GM18951 (cell line): ENCODE data around the gene TMTC3.

Experiments used
- POLR2A ChIP-seq: IDR thresholded peaks from 4 replicates; pipeline ENCODE4 v1.6.1; 2011; ENCODE audit warnings: mild to moderate bottlenecking; ENCODE audit not compliant: insufficient read length, insufficient read depth; ENCODE audit errors: extremely low read depth
- in situ Hi-C: fragments of 300-500 bp; cut with MboI; formaldehyde crosslinking; loops from one replicate; pipeline ENCODE4 v1.12.0; 2022; ENCODE audit warnings: low sequenced_read_pairs, mixed read lengths, inconsistent platforms; ENCODE audit not compliant: unreplicated experiment

TMTC3 gene

DNA sequence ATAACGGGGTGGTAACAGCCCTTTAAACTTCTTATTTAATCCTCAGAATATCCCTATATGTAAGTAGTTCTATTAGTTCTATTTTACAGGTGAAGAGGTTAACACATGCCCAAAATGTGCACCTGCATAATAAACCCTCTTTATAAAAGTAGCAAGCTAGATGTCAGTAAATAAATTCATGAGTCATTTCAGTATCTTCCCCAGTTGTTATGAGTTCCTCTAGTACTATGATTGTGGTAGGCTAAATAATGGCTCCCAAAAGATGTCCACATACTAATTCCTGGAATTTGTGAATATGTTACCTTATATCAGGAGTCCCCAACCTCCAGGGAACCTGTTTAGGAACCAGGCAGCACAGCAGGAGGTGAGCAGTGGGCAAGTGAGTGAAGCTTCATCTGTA is 106.5 kb downstream of the TMTC3 start:
- in situ Hi-C loops, result no loop called here
- TF ChIP-seq POLR2A, result no peak
